Thyroid gland (tissue), 4 donors: Measurements from ENCODE around the gene GPR158.

Experiments used
- CTCF ChIP-seq, 6 experiments: fragments of 200-600 bp in 3 of 6; fragments of 450-650 bp in 3 of 6; sonication (generic) in 3 of 6; IDR thresholded peaks; one replicate each; pipeline ENCODE4 v1.5.1; 2016 to 2019; ENCODE audit warnings: antibody characterized with exemption in 6 of 6, mild to moderate bottlenecking in 2 of 6, inconsistent platforms in 1 of 6, moderate library complexity in 1 of 6
- POLR2A ChIP-seq, 2 donors: fragments of 450-650 bp; IDR thresholded peaks; one replicate each; pipeline ENCODE4 v1.6.1; 2017; ENCODE audit warnings: antibody characterized with exemption in 2 of 2, mild to moderate bottlenecking in 2 of 2, moderate library complexity in 1 of 2

GRCh38 chr10:25615926-25616325 is 441.1 kb downstream of the GPR158 start:
- no peak for TF ChIP-seq CTCF (IDR thresholded peaks at IDR 0.05)
- no peak for TF ChIP-seq POLR2A (IDR thresholded peaks at IDR 0.05)
